Upper lobe of left lung (tissue), 6 donors: Measurements from ENCODE around the gene STAB2. TPM values are rescaled to one million over a fixed set of nuclear protein-coding genes. Genes with fewer than 3 reads are reported as not detected.

ENCODE experiments used
- ATAC-seq, 2 donors: fragments of 200-7000 bp; cut with Tn5 transposase; one replicate each; pipeline ENCODE4 v1.9.1; 2022; ENCODE audit warnings: mild to moderate bottlenecking in 2 of 2, moderate library complexity in 2 of 2; ENCODE audit not compliant: low FRiP score in 2 of 2
- DNase-seq, 2 donors: peaks; one replicate each; pipeline ENCODE4 v3.0.0-alpha.2; 2019 to 2020
- H3K27ac ChIP-seq, 4 donors: fragments of 200-600 bp; sonication (generic); one replicate each; pipeline ENCODE4 v1.5.1; 2016 to 2019
- H3K27me3 ChIP-seq, 4 donors: fragments of 200-600 bp; sonication (generic); one replicate each; pipeline ENCODE4 v1.5.1; 2017 to 2019
- H3K36me3 ChIP-seq, 4 donors: fragments of 200-600 bp; sonication (generic); one replicate each; pipeline ENCODE4 v1.5.1; 2016 to 2019
- H3K4me1 ChIP-seq, 4 donors: fragments of 200-600 bp; sonication (generic); one replicate each; pipeline ENCODE4 v1.5.1; 2018 to 2019
- H3K4me3 ChIP-seq, 4 donors: fragments of 200-600 bp; sonication (generic); one replicate each; pipeline ENCODE4 v1.5.1; 2017 to 2019; ENCODE audit warnings: mild to moderate bottlenecking in 2 of 4, moderate library complexity in 1 of 4
- H3K9me3 ChIP-seq, 4 donors: fragments of 200-600 bp; sonication (generic); one replicate each; pipeline ENCODE4 v1.5.1; 2018 to 2019
- EP300 ChIP-seq, 4 donors: sonication (generic); formaldehyde crosslinking; IDR thresholded peaks; one replicate each; pipeline ENCODE4 v1.5.1; 2017; ENCODE audit warnings: antibody characterized with exemption in 4 of 4, control low read depth in 2 of 4
- POLR2A ChIP-seq, 4 donors: fragments of 450-650 bp; IDR thresholded peaks; one replicate each; pipeline ENCODE4 v1.5.1; 2016 to 2017; ENCODE audit warnings: antibody characterized with exemption in 4 of 4, mild to moderate bottlenecking in 2 of 4
- POLR2AphosphoS5 ChIP-seq, 2 donors: sonication (generic); formaldehyde crosslinking; IDR thresholded peaks; one replicate each; pipeline ENCODE4 v1.5.1; 2017; ENCODE audit warnings: antibody characterized with exemption in 2 of 2
- WGBS, 2 donors: methylation state at CpG; one replicate each; pipeline ENCODE4 v1.1.5; 2017 to 2018; 5-methylcytosine and 5-hydroxymethylcytosine counted together
- total RNA-seq, 6 donors: library from RNA; depleted of rRNA in 4 of 6; stranded (reverse); fragments of >200 nt in 4 of 6; gene quantifications; one replicate each; pipeline versions ENCODE4 v1.1.0 to v1.2.1, GENCODE V29; 2016 to 2021
- TF ChIP-seq, protein P1 (sequence below), 6 experiments: fragments of 450-650 bp in 4 of 6; fragments of 200-600 bp in 2 of 6; sonication (generic) in 2 of 6; IDR thresholded peaks; one replicate each; pipeline ENCODE4 v1.5.1; 2016 to 2019; ENCODE audit warnings: antibody characterized with exemption in 6 of 6
- donor health status: DM: no; HTN: no; CAD: no; lungs with moderate emphysema.
- donor health status: DM: no; HTN: yes; CAD: no; lungs with severe emphysema.

STAB2 gene
- total RNA-seq, 6 donors from 2014 or later: 0.10 to 2.4 (median 0.22) TPM; not detected in 1

DNA sequence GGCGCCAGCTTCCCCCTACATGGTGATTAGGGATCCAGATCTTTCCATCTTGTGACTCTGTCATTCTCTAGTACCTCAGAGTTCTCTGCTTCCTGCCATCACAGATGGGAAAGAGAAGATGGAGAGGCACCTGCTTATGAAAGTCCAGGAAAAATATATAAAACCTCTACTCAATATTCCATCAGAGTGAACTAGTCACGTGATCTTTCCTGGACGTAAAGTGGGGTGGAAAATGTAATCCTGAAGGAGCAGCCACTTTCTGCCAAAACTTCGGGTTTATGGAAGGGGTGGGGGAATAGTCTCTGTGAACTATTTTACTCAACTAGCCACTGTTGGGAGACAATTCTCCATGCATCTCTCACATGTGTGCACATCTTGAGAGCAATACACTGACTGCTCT is 47.7 kb downstream of the STAB2 start:
- Histone ChIP-seq H3K4me1 (no peaks in the 10 kb centered on the region), H3K36me3 (no peaks in the 10 kb centered on the region), H3K4me3 (no peak overlapping the region), H3K27ac (no peak overlapping the region), H3K9me3 (peaks cover 0 to 5% (median 2%) of the 10 kb centered on the region in 4 donors), H3K27me3 (no peaks in the 10 kb centered on the region)
- DNase-seq (no peak), ATAC-seq (no peak)
- 87 to 91% methylated on average over 4 of the region's 4 CpGs for WGBS, 2 donors
- TF ChIP-seq, protein P1, sequence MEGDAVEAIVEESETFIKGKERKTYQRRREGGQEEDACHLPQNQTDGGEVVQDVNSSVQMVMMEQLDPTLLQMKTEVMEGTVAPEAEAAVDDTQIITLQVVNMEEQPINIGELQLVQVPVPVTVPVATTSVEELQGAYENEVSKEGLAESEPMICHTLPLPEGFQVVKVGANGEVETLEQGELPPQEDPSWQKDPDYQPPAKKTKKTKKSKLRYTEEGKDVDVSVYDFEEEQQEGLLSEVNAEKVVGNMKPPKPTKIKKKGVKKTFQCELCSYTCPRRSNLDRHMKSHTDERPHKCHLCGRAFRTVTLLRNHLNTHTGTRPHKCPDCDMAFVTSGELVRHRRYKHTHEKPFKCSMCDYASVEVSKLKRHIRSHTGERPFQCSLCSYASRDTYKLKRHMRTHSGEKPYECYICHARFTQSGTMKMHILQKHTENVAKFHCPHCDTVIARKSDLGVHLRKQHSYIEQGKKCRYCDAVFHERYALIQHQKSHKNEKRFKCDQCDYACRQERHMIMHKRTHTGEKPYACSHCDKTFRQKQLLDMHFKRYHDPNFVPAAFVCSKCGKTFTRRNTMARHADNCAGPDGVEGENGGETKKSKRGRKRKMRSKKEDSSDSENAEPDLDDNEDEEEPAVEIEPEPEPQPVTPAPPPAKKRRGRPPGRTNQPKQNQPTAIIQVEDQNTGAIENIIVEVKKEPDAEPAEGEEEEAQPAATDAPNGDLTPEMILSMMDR (IDR thresholded peaks at IDR 0.05): no peak

DNA sequence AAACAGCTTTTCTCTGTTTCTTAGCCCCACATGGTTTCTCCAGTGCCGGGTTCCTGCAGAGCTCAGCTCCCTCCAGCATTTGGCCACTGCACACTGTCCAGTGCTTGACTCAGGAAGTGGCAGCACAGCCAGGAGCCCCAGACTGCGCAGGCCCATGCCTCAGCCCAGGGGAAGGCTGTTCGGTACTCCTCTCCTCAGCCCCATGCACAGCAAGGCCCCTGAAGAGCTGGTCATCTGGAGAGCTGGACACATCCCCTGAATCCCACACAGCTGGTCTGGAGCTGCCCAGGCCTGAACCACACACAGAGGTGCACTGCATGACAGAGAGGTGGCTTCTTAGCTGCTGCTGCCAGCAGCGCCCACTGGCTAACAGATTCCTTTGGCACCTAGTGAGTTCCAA is 48.3 kb downstream of the STAB2 start:
- TF ChIP-seq POLR2AphosphoS5 (IDR thresholded peaks at IDR 0.05) (no peak), POLR2A (IDR thresholded peaks at IDR 0.05) (no peak), EP300 (IDR thresholded peaks at IDR 0.05) (no peak)
- TF ChIP-seq, protein P1 (IDR thresholded peaks at IDR 0.05): no peak
- Histone ChIP-seq H3K36me3 (no peaks in the 10 kb centered on the region), H3K9me3 (peaks cover 0 to 5% (median 4%) of the 10 kb centered on the region in 4 donors), H3K27ac (no peak overlapping the region), H3K27me3 (no peaks in the 10 kb centered on the region), H3K4me1 (no peaks in the 10 kb centered on the region), H3K4me3 (no peak overlapping the region)
- WGBS, 2 donors: 87 to 91% methylated on average over 2 to 4 of the region's 4 CpGs
- no peak for ATAC-seq
- DNase-seq: peak in 1 of 2 donors; percentile 34

DNA sequence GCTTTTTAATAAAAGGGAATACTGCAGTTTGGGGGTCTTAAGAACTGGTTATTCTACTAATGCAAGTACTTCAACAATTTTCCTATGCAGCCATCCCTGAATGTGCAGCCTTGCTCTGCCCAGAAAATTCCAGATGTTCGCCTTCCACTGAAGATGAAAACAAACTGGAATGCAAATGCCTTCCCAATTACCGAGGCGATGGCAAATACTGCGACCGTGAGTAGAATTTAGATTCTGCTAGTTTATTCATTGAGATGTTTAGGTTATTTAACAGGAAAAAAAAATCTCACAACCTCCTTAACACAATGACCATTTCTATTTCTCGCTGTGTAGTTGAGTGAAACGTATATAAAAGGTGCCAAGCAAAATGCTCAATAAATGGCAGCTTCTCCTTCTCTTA is 49.9 kb downstream of the STAB2 start:
- H3K27ac ChIP-seq: no peak overlapping the region
- no peak overlapping the region for H3K4me3 ChIP-seq
- no peaks in the 10 kb centered on the region for H3K4me1 ChIP-seq
- no peaks in the 10 kb centered on the region for H3K27me3 ChIP-seq
- 80 to 88% methylated on average over 7 of the region's 7 CpGs for WGBS, 2 donors
- TF ChIP-seq, protein P1 (IDR thresholded peaks at IDR 0.05): no peak
- TF ChIP-seq EP300 (IDR thresholded peaks at IDR 0.05) (no peak), POLR2A (IDR thresholded peaks at IDR 0.05) (no peak), POLR2AphosphoS5 (IDR thresholded peaks at IDR 0.05) (no peak)
- DNase-seq: no peak
- ATAC-seq: no peak
- H3K36me3 ChIP-seq: no peaks in the 10 kb centered on the region
- peaks cover 0 to 5% (median 4%) of the 10 kb centered on the region in 4 donors for H3K9me3 ChIP-seq

DNA sequence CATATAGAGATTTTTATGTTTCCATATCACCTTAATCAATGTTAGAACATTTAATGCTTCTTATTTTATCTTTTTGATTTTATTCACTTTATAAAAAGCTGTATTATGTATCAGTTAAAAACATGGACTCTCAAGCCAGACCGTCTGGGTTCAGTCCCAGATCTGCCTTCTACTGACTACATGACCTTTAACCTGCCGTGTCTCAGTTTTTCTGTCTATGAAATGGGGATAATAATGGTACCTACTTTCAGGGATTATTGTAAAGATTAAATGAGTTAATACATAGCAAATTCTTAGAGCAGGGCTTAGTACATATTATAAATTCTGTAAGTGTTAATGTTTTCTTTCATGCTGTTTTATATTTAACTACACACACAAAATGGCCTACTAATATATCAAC is 50.4 kb downstream of the STAB2 start:
- 81 to 83% methylated on average over 2 of the region's 2 CpGs for WGBS, 2 donors
- Histone ChIP-seq H3K9me3 (peaks cover 0 to 4% (median 2%) of the 10 kb centered on the region in 4 donors), H3K4me1 (no peaks in the 10 kb centered on the region), H3K27me3 (no peaks in the 10 kb centered on the region), H3K4me3 (no peak overlapping the region), H3K36me3 (no peaks in the 10 kb centered on the region), H3K27ac (no peak overlapping the region)
- DNase-seq (no peak), ATAC-seq (no peak)
- TF ChIP-seq, protein P1 (IDR thresholded peaks at IDR 0.05): no peak
- TF ChIP-seq POLR2A (IDR thresholded peaks at IDR 0.05) (no peak), POLR2AphosphoS5 (IDR thresholded peaks at IDR 0.05) (no peak), EP300 (IDR thresholded peaks at IDR 0.05) (no peak)

DNA sequence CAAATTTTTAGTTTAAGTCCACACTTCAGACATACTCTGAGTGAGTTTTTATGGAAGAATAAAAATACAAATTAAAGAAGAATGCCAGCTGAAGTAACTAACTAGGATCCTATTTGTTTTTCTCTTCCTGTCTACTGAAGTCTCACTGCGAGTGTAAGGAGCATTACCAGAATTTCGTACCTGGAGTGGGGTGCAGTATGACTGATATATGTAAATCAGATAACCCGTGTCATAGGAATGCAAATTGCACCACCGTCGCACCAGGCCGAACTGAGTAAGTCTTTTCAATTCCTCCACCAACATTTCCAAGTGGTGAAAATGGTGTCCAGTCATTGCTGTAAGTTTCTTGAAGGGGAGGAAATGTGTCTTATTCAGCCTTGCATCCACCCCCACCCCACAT is 52.9 kb downstream of the STAB2 start:
- no peaks in the 10 kb centered on the region for H3K4me1 ChIP-seq
- peaks cover 0 to 4% (median 0%) of the 10 kb centered on the region in 4 donors for H3K9me3 ChIP-seq
- no peak overlapping the region for H3K27ac ChIP-seq
- 67 to 68% methylated on average over 6 of the region's 6 CpGs for WGBS, 2 donors
- ATAC-seq (no peak), DNase-seq (no peak)
- no peaks in the 10 kb centered on the region for H3K36me3 ChIP-seq
- no peak overlapping the region for H3K4me3 ChIP-seq
- TF ChIP-seq POLR2A (IDR thresholded peaks at IDR 0.05) (no peak), POLR2AphosphoS5 (IDR thresholded peaks at IDR 0.05) (no peak), EP300 (IDR thresholded peaks at IDR 0.05) (no peak)
- TF ChIP-seq, protein P1 (IDR thresholded peaks at IDR 0.05): no peak
- H3K27me3 ChIP-seq: no peaks in the 10 kb centered on the region
